Fibroblast of lung (primary cell): ENCODE measurements around the gene RBM12.

Source experiments
- EZH2 ChIP-seq: IDR thresholded peaks from 2 replicates; pipeline ENCODE4 v1.5.1; 2012; ENCODE audit warnings: low read length, control low read depth, mild to moderate bottlenecking; ENCODE audit errors: missing control alignments
- TF ChIP-seq, protein P1 (sequence below), 2 donors: IDR thresholded peaks in 1 of 2; conservative IDR thresholded peaks in 1 of 2; 1 replicate in 1 of 2; 2 replicates in 1 of 2; pipeline ENCODE4 v1.5.1; 2011 to 2012; ENCODE audit warnings: low read length in 2 of 2, control low read depth in 1 of 2, inconsistent platforms in 1 of 2, low read depth in 1 of 2, mild to moderate bottlenecking in 1 of 2

- TF ChIP-seq, protein P1, sequence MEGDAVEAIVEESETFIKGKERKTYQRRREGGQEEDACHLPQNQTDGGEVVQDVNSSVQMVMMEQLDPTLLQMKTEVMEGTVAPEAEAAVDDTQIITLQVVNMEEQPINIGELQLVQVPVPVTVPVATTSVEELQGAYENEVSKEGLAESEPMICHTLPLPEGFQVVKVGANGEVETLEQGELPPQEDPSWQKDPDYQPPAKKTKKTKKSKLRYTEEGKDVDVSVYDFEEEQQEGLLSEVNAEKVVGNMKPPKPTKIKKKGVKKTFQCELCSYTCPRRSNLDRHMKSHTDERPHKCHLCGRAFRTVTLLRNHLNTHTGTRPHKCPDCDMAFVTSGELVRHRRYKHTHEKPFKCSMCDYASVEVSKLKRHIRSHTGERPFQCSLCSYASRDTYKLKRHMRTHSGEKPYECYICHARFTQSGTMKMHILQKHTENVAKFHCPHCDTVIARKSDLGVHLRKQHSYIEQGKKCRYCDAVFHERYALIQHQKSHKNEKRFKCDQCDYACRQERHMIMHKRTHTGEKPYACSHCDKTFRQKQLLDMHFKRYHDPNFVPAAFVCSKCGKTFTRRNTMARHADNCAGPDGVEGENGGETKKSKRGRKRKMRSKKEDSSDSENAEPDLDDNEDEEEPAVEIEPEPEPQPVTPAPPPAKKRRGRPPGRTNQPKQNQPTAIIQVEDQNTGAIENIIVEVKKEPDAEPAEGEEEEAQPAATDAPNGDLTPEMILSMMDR (conservative IDR thresholded peaks at IDR 0.05 in 1 of 2, IDR thresholded peaks at IDR 0.05 in 1 of 2; ENCODE audit: low read depth in 1 of 2, low read length in 2 of 2): no peak
- no peak for TF ChIP-seq EZH2
Measured at GRCh38 chr20:35710039-35710438, 45.3 kb upstream of the RBM12 start.
